ENCODE data around the gene PPFIA4.

PPFIA4 gene

DNA sequence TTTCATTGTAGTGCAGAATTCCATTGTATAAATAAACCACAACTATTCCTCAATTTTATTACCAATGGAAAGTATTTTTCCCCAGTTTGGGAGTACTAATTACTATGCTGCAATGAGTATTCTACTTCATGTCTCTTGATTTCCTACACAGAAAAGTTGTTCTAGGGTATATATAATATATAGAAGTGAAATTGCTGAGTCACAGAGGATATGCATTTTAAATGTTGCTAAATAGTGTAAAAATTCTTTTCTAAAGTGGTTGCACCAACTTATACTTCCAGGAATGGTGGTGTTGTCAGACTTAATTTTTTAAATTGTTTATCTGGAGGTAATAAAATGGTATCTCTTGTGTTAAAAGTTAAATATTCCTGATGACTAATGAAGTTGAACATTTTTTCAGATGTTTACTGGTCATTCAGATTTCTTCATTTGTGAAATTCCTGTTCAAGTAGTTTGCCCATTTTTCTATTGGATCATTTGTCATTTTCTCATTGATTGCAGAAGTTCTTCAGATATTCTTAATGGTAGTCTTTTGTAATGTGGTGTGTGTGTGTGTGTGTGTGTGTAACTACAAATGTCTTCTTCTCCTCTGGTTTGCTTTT is 78.6 kb downstream of the PPFIA4 start:
- Histone ChIP-seq H3K4me1 (ENCODE audit: control insufficient read depth, insufficient read depth, low read length) (no peaks in the 10 kb centered on the region), H3K27ac (ENCODE audit: low read depth, low read length) (no peak overlapping the region), H3K9me3 (ENCODE audit: control insufficient read depth, insufficient read depth, low read length) (no peaks in the 10 kb centered on the region), H3K9ac (ENCODE audit: low read depth, low read length) (no peak overlapping the region), H3K36me3 (ENCODE audit: control insufficient read depth, insufficient read depth, low read length) (no peaks in the 10 kb centered on the region), H3K27me3 (ENCODE audit: control insufficient read depth, insufficient read depth, low read length) (no peaks in the 10 kb centered on the region), H3K4me3 (ENCODE audit: low read depth, low read length) (no peak overlapping the region)

DNA sequence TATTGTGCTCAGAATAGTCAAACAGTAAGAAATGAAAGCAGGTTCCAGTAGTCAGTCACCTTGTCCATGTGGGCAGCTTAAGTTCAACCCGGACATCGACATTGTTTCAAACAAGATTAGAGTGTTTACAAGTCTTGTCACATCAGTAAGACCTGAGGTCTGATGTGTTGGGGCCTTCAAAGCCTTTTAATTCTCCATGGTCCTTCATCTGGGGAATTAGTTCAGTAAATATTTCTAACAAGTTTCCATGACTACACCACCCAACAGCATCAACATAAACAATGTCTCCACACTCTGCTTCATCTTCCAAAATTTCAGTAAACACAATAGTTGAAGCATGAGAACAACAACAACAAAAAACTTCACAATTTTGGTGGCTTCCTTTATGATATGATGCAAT is 86.2 kb downstream of the PPFIA4 start:
- peaks cover 17% of the 10 kb centered on the region for H3K27me3 ChIP-seq (ENCODE audit: control insufficient read depth, insufficient read depth, low read length)
- no peaks in the 10 kb centered on the region for H3K36me3 ChIP-seq (ENCODE audit: control insufficient read depth, insufficient read depth, low read length)

DNA sequence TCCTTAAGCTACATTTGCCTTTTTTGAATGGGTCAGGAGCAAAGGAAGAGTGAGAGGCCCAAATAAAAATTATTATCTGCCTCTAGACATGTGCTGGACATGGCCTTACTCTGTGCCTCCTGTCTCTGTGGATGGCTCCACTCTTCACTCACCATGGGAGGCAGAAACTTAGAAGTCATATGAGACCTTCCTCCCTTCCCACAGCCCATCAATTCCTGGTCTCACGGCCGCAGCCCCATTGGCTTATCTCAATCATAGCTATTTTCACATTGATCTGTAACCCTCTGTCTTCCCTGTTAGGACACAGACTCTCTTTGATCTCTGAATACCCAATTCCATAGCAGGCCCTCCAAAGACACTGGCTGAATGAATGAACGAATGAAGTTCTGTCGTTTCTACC is 87.0 kb downstream of the PPFIA4 start:
- Histone ChIP-seq H3K9ac (ENCODE audit: low read depth, low read length) (no peak overlapping the region), H3K9me3 (ENCODE audit: control insufficient read depth, insufficient read depth, low read length) (no peaks in the 10 kb centered on the region), H3K4me1 (ENCODE audit: control insufficient read depth, insufficient read depth, low read length) (no peaks in the 10 kb centered on the region), H3K27me3 (ENCODE audit: control insufficient read depth, insufficient read depth, low read length) (peaks cover 18% of the 10 kb centered on the region), H3K36me3 (ENCODE audit: control insufficient read depth, insufficient read depth, low read length) (no peaks in the 10 kb centered on the region), H3K4me3 (ENCODE audit: low read depth, low read length) (no peak overlapping the region), H3K27ac (ENCODE audit: low read depth, low read length) (no peak overlapping the region)

More for the DNA sequence above, 86.2 kb downstream of the PPFIA4 start:
- Histone ChIP-seq H3K9ac (ENCODE audit: low read depth, low read length) (no peak overlapping the region), H3K9me3 (ENCODE audit: control insufficient read depth, insufficient read depth, low read length) (no peaks in the 10 kb centered on the region), H3K4me1 (ENCODE audit: control insufficient read depth, insufficient read depth, low read length) (no peaks in the 10 kb centered on the region), H3K4me3 (ENCODE audit: low read depth, low read length) (no peak overlapping the region), H3K27ac (ENCODE audit: low read depth, low read length) (no peak overlapping the region)

DNA sequence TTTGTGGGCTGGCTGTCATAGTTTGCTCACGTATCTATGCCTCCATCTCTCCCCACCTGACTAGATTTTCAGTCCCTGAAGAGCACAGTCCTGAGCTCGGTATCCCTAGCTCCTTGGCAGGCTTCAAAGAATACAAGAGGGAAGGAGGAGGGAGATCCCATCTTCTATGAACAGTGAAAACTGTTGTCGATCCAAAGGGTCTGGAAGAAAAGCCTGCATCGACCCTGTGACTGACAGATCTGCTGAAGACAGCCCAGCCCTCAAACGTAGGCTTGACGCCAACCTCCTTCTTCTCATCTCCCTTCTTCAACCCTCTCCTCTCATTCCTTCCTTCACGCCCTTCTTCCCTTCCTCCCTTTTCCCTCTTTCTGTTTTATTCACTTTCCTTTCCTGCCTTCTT is 87.9 kb downstream of the PPFIA4 start:
- H3K27me3 ChIP-seq (ENCODE audit: control insufficient read depth, insufficient read depth, low read length), result peaks cover 18% of the 10 kb centered on the region
- H3K9me3 ChIP-seq (ENCODE audit: control insufficient read depth, insufficient read depth, low read length), result no peaks in the 10 kb centered on the region
- H3K36me3 ChIP-seq (ENCODE audit: control insufficient read depth, insufficient read depth, low read length), result no peaks in the 10 kb centered on the region
- H3K27ac ChIP-seq (ENCODE audit: low read depth, low read length), result no peak overlapping the region
- no peak overlapping the region for H3K9ac ChIP-seq (ENCODE audit: low read depth, low read length)
- no peak overlapping the region for H3K4me3 ChIP-seq (ENCODE audit: low read depth, low read length)
- no peaks in the 10 kb centered on the region for H3K4me1 ChIP-seq (ENCODE audit: control insufficient read depth, insufficient read depth, low read length)

DNA sequence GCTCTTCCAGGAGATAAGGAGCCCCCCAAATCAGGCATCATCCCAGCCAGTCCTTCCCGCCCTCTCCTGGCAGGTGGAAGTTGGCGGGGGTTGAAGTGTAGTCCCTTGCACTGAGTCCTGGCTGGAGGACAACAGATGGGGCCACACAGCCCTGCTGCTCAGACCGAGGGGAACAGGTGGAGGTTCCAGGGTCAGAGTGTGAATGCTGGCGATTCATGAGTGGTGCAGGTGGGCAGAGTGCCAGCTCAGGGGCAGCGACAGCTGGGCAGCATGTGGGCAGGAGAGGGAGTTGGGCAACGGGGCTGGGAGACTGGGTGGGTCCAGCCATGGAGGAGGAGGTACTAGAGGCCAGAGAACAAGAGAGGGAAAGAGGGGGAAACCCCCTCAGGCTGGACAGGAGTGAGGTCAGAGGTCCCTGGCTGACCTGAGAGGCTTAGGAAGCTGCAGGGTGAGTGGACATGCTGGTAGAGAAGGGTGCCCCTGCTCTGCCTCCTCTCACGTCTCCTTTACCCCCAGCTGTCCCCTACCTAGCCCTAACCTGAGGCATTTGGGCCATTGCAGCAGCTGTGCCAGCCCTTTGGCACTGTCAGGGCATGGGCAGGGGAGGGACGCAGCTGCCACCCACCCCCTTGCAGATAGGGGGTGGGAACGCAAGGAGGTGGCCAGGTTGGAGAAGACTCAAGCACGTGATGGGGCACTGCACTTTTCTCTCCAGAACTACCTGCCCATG is 90.0 kb downstream of the PPFIA4 start:
- Histone ChIP-seq H3K36me3 (ENCODE audit: control insufficient read depth, insufficient read depth, low read length) (no peaks in the 10 kb centered on the region), H3K9me3 (ENCODE audit: control insufficient read depth, insufficient read depth, low read length) (no peaks in the 10 kb centered on the region), H3K27ac (ENCODE audit: low read depth, low read length) (no peak overlapping the region), H3K9ac (ENCODE audit: low read depth, low read length) (no peak overlapping the region), H3K4me3 (ENCODE audit: low read depth, low read length) (no peak overlapping the region), H3K4me1 (ENCODE audit: control insufficient read depth, insufficient read depth, low read length) (no peaks in the 10 kb centered on the region), H3K27me3 (ENCODE audit: control insufficient read depth, insufficient read depth, low read length) (peaks cover 18% of the 10 kb centered on the region)

DNA sequence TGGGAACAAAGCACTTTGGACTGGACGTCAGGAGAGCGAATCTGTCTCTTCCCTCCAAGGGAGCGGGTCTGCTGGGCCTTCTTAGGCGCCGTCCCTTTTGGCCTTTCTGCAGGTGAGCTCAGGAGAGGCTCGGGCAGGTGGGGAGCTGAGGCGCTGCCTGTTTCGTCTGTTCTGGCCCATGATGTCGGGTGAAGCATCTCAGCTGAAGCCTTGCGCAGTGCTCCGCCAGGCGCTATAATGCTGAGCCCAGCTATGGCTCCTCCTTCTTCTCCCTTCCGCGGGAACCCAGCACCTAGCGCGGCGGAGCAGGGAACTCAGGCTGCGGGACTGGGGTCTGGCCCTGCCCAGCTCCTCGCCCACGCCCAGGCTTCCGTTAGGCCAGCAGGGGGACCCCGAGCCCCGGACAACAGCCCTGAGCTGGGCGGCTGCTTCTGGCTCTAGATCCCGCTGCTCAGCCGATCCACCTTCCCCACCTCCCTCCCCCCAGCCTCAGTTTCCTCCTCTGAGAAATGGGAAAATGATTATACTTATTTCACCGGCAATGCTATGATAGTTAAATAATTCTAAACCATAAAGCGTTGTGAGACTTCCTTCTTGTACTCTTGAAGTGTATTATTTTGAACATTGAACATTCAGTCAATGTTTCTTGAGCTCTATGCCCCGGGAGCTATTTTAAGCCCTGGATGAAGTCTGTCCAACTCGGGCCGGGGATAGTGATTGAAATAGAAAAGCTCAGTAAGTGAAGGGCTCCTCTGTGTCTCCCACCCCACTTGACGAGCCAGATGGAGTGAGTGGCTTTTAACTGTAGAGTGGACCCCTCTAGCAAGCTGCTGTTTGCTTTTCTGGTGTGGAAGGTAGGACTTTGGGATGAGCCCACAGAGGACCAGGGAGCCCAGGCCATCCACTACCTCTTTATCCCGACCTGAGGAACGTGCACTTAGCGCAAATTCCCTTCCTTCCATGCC is 91.6 kb downstream of the PPFIA4 start:
- Histone ChIP-seq H3K9me3 (ENCODE audit: control insufficient read depth, insufficient read depth, low read length) (no peaks in the 10 kb centered on the region), H3K36me3 (ENCODE audit: control insufficient read depth, insufficient read depth, low read length) (no peaks in the 10 kb centered on the region), H3K27me3 (ENCODE audit: control insufficient read depth, insufficient read depth, low read length) (peaks cover 18% of the 10 kb centered on the region), H3K4me3 (ENCODE audit: low read depth, low read length) (no peak overlapping the region; the same call in 1 of the 2 replicates), H3K9ac (ENCODE audit: low read depth, low read length) (no peak overlapping the region), H3K27ac (ENCODE audit: low read depth, low read length) (no peak overlapping the region), H3K4me1 (ENCODE audit: control insufficient read depth, insufficient read depth, low read length) (no peaks in the 10 kb centered on the region)

DNA sequence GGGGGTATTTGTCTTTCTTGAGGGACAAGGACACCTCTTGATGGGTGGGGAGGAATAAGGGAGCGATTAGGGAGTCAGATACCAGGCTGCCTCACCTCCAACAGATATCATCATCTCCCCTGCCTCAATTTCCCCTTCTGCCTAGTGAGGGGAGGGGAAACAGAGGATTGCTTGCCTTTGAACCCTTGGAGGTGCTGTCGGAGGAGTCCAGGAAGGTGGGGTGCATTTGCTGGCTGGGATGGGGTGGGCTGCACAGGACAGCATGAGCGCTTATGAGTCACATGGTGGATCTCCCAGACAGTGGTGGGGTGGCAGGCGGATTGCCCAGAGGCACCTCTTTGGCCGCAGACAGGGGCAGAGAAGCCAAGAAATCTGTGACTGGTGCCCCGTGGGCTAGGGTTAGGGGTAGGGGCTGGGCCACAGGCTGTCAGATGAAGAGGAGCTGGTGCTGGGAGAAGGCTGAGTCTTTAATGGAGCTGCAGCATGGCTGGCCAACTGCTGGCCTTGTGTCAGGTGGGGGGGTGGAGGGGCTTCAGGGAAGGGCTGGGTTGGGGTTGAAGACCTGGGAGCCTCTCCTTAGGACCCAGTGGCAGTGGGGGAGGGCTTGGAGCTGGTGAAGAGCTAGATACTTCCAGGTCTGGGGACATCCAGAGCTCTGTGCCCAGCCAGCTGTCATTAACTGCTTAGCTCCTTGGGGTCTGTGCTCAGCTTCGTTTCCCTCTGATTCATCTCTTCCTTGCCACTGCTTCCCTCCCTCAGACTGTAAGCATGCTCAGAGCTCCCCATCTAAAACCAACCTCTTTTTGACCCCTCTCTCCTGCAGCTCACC is 94.2 kb downstream of the PPFIA4 start:
- H3K27ac ChIP-seq (ENCODE audit: low read depth, low read length), result no peak overlapping the region
- H3K4me3 ChIP-seq (ENCODE audit: low read depth, low read length), result no peak overlapping the region
- no peak overlapping the region for H3K9ac ChIP-seq (ENCODE audit: low read depth, low read length)
- H3K36me3 ChIP-seq (ENCODE audit: control insufficient read depth, insufficient read depth, low read length), result no peaks in the 10 kb centered on the region
- no peaks in the 10 kb centered on the region for H3K4me1 ChIP-seq (ENCODE audit: control insufficient read depth, insufficient read depth, low read length)
- H3K27me3 ChIP-seq (ENCODE audit: control insufficient read depth, insufficient read depth, low read length), result peaks cover 16% of the 10 kb centered on the region
- H3K9me3 ChIP-seq (ENCODE audit: control insufficient read depth, insufficient read depth, low read length), result no peaks in the 10 kb centered on the region

DNA sequence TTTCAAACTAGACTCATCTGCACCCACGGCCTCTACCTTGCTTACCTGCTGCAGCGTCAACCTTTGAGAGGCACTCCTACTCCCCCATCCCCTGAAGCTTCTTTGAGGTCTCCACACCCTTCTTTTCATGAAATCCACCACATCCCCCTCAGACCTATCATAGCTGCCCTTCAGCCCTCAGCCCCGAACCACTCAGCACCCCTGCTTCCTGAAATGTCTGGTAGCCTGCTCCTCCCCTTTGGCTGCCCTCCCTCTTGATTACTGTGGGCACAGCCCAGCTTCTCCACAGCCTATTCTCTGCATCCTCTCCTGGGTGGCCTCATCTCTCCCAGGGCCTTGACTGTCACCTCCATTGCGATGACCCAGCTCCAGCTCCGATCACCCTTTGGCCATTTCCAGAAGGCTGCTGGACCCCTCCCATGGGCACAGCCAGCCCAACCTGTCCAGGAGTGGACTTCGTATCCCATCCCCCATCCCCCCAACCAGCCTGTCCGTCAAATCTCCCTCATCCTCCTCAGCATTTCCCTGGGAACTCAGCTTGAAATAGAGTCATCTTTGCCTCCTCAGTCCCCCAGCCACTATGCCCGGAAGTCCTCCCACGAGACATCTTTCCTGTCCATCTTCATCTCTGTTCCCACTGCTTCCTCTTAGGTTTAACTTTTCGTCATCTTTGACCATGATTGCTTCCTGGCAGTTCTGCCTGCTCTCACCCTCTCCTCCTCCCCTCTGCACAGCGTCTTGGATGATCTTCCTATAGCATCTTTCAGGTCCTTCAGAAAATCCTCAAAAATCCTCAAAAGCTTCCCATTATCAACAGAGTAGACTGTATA is 95.1 kb downstream of the PPFIA4 start:
- H3K4me1 ChIP-seq (ENCODE audit: control insufficient read depth, insufficient read depth, low read length), result peaks cover 5% of the 10 kb centered on the region
- no peak overlapping the region for H3K27ac ChIP-seq (ENCODE audit: low read depth, low read length)
- H3K27me3 ChIP-seq (ENCODE audit: control insufficient read depth, insufficient read depth, low read length), result peaks cover 13% of the 10 kb centered on the region
- H3K4me3 ChIP-seq (ENCODE audit: low read depth, low read length), result no peak overlapping the region
- H3K9me3 ChIP-seq (ENCODE audit: control insufficient read depth, insufficient read depth, low read length), result no peaks in the 10 kb centered on the region
- H3K36me3 ChIP-seq (ENCODE audit: control insufficient read depth, insufficient read depth, low read length), result no peaks in the 10 kb centered on the region
- H3K9ac ChIP-seq (ENCODE audit: low read depth, low read length), result no peak overlapping the region

DNA sequence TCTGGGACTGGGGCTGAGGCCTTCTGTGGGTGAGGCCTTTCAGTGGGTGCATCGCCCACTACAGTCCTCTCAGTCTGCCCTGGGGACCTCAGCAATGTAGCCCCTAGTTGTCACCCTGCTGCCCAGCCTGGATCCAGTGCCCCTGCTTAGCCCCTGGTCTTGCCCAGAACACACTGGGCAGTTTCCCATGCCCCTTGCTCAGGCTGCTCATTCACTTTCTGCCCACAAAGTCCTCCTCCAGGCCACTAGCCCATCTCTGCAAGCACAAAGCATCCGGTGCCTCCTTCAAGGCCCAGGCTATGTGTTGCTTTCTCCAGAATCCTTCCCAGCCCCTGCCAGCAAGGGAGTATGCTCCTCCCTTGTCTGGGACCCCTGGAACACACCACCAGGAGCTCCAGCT is 95.9 kb downstream of the PPFIA4 start:
- Histone ChIP-seq H3K9ac (ENCODE audit: low read depth, low read length) (no peak overlapping the region), H3K4me3 (ENCODE audit: low read depth, low read length) (no peak overlapping the region), H3K9me3 (ENCODE audit: control insufficient read depth, insufficient read depth, low read length) (no peaks in the 10 kb centered on the region), H3K27ac (ENCODE audit: low read depth, low read length) (no peak overlapping the region), H3K36me3 (ENCODE audit: control insufficient read depth, insufficient read depth, low read length) (no peaks in the 10 kb centered on the region), H3K4me1 (ENCODE audit: control insufficient read depth, insufficient read depth, low read length) (peaks cover 13% of the 10 kb centered on the region), H3K27me3 (ENCODE audit: control insufficient read depth, insufficient read depth, low read length) (peaks cover 13% of the 10 kb centered on the region)

DNA sequence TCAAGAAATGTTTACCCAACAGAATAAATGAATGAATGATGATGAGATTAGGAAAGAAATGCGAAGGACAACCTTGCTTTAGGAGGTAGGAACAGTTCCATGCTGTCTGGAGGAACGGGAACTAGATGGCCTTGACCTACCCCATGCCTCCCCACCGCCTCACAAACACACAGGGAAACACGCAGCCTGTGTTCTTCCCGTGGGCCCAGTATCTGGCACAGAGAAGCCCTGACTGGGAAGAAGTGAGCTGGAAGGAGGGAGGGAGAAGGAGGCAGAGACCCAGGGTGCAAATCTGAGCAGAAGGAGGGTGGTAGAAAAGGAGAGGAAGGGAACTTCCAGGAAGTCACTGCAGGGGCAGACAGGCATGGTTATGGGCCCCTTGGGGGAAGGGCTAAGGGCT is 97.7 kb downstream of the PPFIA4 start:
- Histone ChIP-seq H3K9me3 (ENCODE audit: control insufficient read depth, insufficient read depth, low read length) (no peaks in the 10 kb centered on the region), H3K9ac (ENCODE audit: low read depth, low read length) (no peak overlapping the region), H3K27me3 (ENCODE audit: control insufficient read depth, insufficient read depth, low read length) (peaks cover 27% of the 10 kb centered on the region), H3K27ac (ENCODE audit: low read depth, low read length) (no peak overlapping the region), H3K36me3 (ENCODE audit: control insufficient read depth, insufficient read depth, low read length) (no peaks in the 10 kb centered on the region), H3K4me3 (ENCODE audit: low read depth, low read length) (no peak overlapping the region), H3K4me1 (ENCODE audit: control insufficient read depth, insufficient read depth, low read length) (peaks cover 15% of the 10 kb centered on the region)
